ENCODE results near the gene CRB3. TPM values are rescaled to one million over a fixed set of nuclear protein-coding genes. Genes with fewer than 3 reads are reported as not detected.
A peak's percentile ranks its signal among the peaks of the same experiment; 100 is the strongest.

The CRB3 gene
- total and polyA plus RNA-seq, 2 of the 13 experiments (the other 11 are each of a cell fraction or from before 2014, with no cell fraction given), result 10.6 to 25.6 TPM

GRCh38 chr19:6424939-6425731 lies 38.9 kb upstream of the CRB3 start (continued):
- TF ChIP-seq ZNF788 (CRISPR knock-in tag; IDR thresholded peaks at IDR 0.05; ENCODE audit: borderline replicate concordance) (peak; percentile 54; the same call in 1 of the 2 replicates), ARID3A (IDR thresholded peaks at IDR 0.05; ENCODE audit: low read depth, low read length) (peak; percentile 86), NRL (CRISPR knock-in tag; IDR thresholded peaks at IDR 0.05; ENCODE audit: borderline replicate concordance) (peak; percentile 79; the same call in 1 of the 2 replicates), ZMYM4 (CRISPR knock-in tag; IDR thresholded peaks at IDR 0.05) (peak; percentile 47), HMGXB3 (CRISPR knock-in tag; IDR thresholded peaks at IDR 0.05; ENCODE audit: borderline replicate concordance) (peak; percentile 71; the same call in 1 of the 2 replicates), YEATS4 (CRISPR knock-in tag; IDR thresholded peaks at IDR 0.05; ENCODE audit: borderline replicate concordance) (peak; percentile 25; the same call in 1 of the 2 replicates), NFE2L1 (CRISPR knock-in tag; IDR thresholded peaks at IDR 0.05; ENCODE audit: borderline replicate concordance) (no peak), ZNF331 (CRISPR knock-in tag; IDR thresholded peaks at IDR 0.05) (no peak), ZNF607 (CRISPR knock-in tag; IDR thresholded peaks at IDR 0.05; ENCODE audit: borderline replicate concordance) (peak; percentile 51; the same call in 1 of the 2 replicates), ZC3H4 (CRISPR knock-in tag; IDR thresholded peaks at IDR 0.05; ENCODE audit: borderline replicate concordance) (no peak), ZNF720 (CRISPR knock-in tag; IDR thresholded peaks at IDR 0.05) (no peak), FOXA1 (IDR thresholded peaks at IDR 0.05) (no peak), FOXA1 (CRISPR knock-in tag; IDR thresholded peaks at IDR 0.05) (no peak), ZNF280B (CRISPR knock-in tag; IDR thresholded peaks at IDR 0.05; ENCODE audit: borderline replicate concordance) (peak; percentile 92), ZBTB25 (CRISPR knock-in tag; IDR thresholded peaks at IDR 0.05) (0 out of 2 replicates have a peak, but pooled peaks have one; percentile 6), RXRA (CRISPR knock-in tag; IDR thresholded peaks at IDR 0.05) (0 out of 2 replicates have a peak, but pooled peaks have one; percentile 38), FOXK2 (IDR thresholded peaks at IDR 0.05) (no peak), MAX (IDR thresholded peaks at IDR 0.05) (peak; percentile 96), ARNT (IDR thresholded peaks at IDR 0.05) (no peak), ASH2L (IDR thresholded peaks at IDR 0.05; ENCODE audit: insufficient read length, low read depth, low read length) (no peak), ZNF746 (CRISPR knock-in tag; IDR thresholded peaks at IDR 0.05) (0 out of 2 replicates have a peak, but pooled peaks have one; percentile 42)

Data from HepG2 (cell line).